Parathyroid adenoma (tissue), 2 donors: Measurements from ENCODE around the gene CHRNA10.
"Not testable (repeated sequence)": the region's sequence is repeated elsewhere in the genome, so short reads cannot be mapped to it uniquely, and the experiment has no call there.

Experiments
- H2AFZ ChIP-seq: fragments of 300-600 bp; sonication (generic); one replicate; pipeline ENCODE4 v1.7.0; 2017; ENCODE audit warnings: antibody characterized with exemption, mild to moderate bottlenecking
- H3K27ac ChIP-seq: fragments of 300-600 bp; sonication (generic); one replicate; pipeline ENCODE4 v1.7.0; 2017
- H3K27me3 ChIP-seq: fragments of 300-600 bp; sonication (generic); one replicate; pipeline ENCODE4 v1.7.0; 2017; ENCODE audit warnings: low read length; ENCODE audit not compliant: control insufficient read depth, insufficient read depth
- H3K36me3 ChIP-seq: fragments of 300-600 bp; sonication (generic); one replicate; pipeline ENCODE4 v1.7.0; 2017; ENCODE audit warnings: low read length; ENCODE audit not compliant: control insufficient read depth, insufficient read depth
- H3K4me1 ChIP-seq: fragments of 300-600 bp; sonication (generic); one replicate; pipeline ENCODE4 v1.7.0; 2017; ENCODE audit warnings: control low read depth
- H3K4me2 ChIP-seq: fragments of 300-600 bp; sonication (generic); one replicate; pipeline ENCODE4 v1.7.0; 2017; ENCODE audit warnings: low read length
- H3K4me3 ChIP-seq: fragments of 300-600 bp; sonication (generic); one replicate; pipeline ENCODE4 v1.7.0; 2017; ENCODE audit warnings: low read depth, low read length
- H3K79me2 ChIP-seq: fragments of 300-600 bp; sonication (generic); one replicate; pipeline ENCODE4 v1.7.0; 2017; ENCODE audit warnings: control low read depth
- H3K9ac ChIP-seq: fragments of 300-600 bp; sonication (generic); one replicate; pipeline ENCODE4 v1.7.0; 2017; ENCODE audit warnings: mild to moderate bottlenecking
- H3K9me3 ChIP-seq: fragments of 300-600 bp; sonication (generic); one replicate; pipeline ENCODE4 v1.7.0; 2017; ENCODE audit warnings: low read length; ENCODE audit not compliant: control insufficient read depth
- CTCF ChIP-seq: fragments of 300-600 bp; sonication (generic); IDR thresholded peaks from one replicate; pipeline ENCODE4 v1.7.0; 2017; ENCODE audit warnings: antibody characterized with exemption, mild to moderate bottlenecking
- donor health status: primary hyperparathyroidism.

CHRNA10 gene

GRCh38 chr11:3655547-3655946 lies 15.6 kb downstream of the CHRNA10 start:
- no peak overlapping the region for H3K27ac ChIP-seq
- H3K79me2 ChIP-seq, result no peaks in the 10 kb centered on the region
- no peaks in the 10 kb centered on the region for H3K27me3 ChIP-seq
- H3K9ac ChIP-seq, result no peak overlapping the region
- H3K4me3 ChIP-seq, result no peak overlapping the region
- H3K4me2 ChIP-seq, result no peak overlapping the region
- H3K4me1 ChIP-seq, result no peaks in the 10 kb centered on the region
- H2AFZ ChIP-seq, result no peak overlapping the region
- no peaks in the 10 kb centered on the region for H3K9me3 ChIP-seq
- TF ChIP-seq CTCF, result no peak
- no peaks in the 10 kb centered on the region for H3K36me3 ChIP-seq

GRCh38 chr11:3652514-3652913 lies 18.7 kb downstream of the CHRNA10 start:
- H3K4me1 ChIP-seq, H3K27ac ChIP-seq, H3K79me2 ChIP-seq, H3K36me3 ChIP-seq, H2AFZ ChIP-seq, H3K9me3 ChIP-seq, H3K9ac ChIP-seq, H3K4me2 ChIP-seq, H3K27me3 ChIP-seq, H3K4me3 ChIP-seq: not testable (repeated sequence)

GRCh38 chr11:3649374-3649773 lies 21.8 kb downstream of the CHRNA10 start:
- H3K79me2 ChIP-seq, H3K27ac ChIP-seq, H3K9me3 ChIP-seq, H3K4me1 ChIP-seq, H3K36me3 ChIP-seq, H3K9ac ChIP-seq, H3K4me2 ChIP-seq, H3K27me3 ChIP-seq, H3K4me3 ChIP-seq, H2AFZ ChIP-seq: not testable (repeated sequence)

- H3K79me2 ChIP-seq, H3K4me1 ChIP-seq, H3K27me3 ChIP-seq, H3K27ac ChIP-seq, H3K4me3 ChIP-seq, H3K36me3 ChIP-seq, H3K4me2 ChIP-seq, H3K9me3 ChIP-seq, H3K9ac ChIP-seq, H2AFZ ChIP-seq: not testable (repeated sequence)
Observed at GRCh38 chr11:3648843-3649242, 22.3 kb downstream of the CHRNA10 start.

GRCh38 chr11:3645552-3645951 lies 25.6 kb downstream of the CHRNA10 start:
- TF ChIP-seq CTCF, result no peak
- no peak overlapping the region for H2AFZ ChIP-seq

GRCh38 chr11:3644817-3645235 lies 26.4 kb downstream of the CHRNA10 start, which contains the start of gene ART1:
Gene ART1 (plus strand): TSS chr11:3645128. CDS start chr11:3659214, 14,086 bp downstream.
- no peaks in the 10 kb centered on the region for H3K9me3 ChIP-seq
- H3K4me1 ChIP-seq, result peaks cover 6% of the 10 kb centered on the region
- H3K36me3 ChIP-seq, result no peaks in the 10 kb centered on the region
- no peak for TF ChIP-seq CTCF
- no peak within 1 kb of the TSS for H3K27ac ChIP-seq
- no peaks in the 10 kb centered on the region for H3K79me2 ChIP-seq
- no peak within 1 kb of the TSS for H3K9ac ChIP-seq
- no peak within 1 kb of the TSS for H2AFZ ChIP-seq
- no peak within 1 kb of the TSS for H3K4me3 ChIP-seq
- no peak within 1 kb of the TSS for H3K4me2 ChIP-seq
- no peaks in the 10 kb centered on the region for H3K27me3 ChIP-seq

More at GRCh38 chr11:3645552-3645951, 25.6 kb downstream of the CHRNA10 start:
- H3K79me2 ChIP-seq, result no peaks in the 10 kb centered on the region
- no peak overlapping the region for H3K27ac ChIP-seq
- H3K36me3 ChIP-seq, result no peaks in the 10 kb centered on the region
- peaks cover 6% of the 10 kb centered on the region for H3K4me1 ChIP-seq
- H3K4me3 ChIP-seq, result no peak overlapping the region
- H3K9ac ChIP-seq, result no peak overlapping the region
- no peaks in the 10 kb centered on the region for H3K9me3 ChIP-seq
- H3K4me2 ChIP-seq, result no peak overlapping the region
- no peaks in the 10 kb centered on the region for H3K27me3 ChIP-seq

- not testable (repeated sequence) for H3K9me3 ChIP-seq, H3K4me1 ChIP-seq, H3K4me3 ChIP-seq, H3K36me3 ChIP-seq, H2AFZ ChIP-seq, H3K27me3 ChIP-seq, H3K27ac ChIP-seq, H3K79me2 ChIP-seq, H3K9ac ChIP-seq
- H3K4me2 ChIP-seq, result peak overlapping the region; percentile 70
Observed at GRCh38 chr11:3643102-3643546, 28.1 kb downstream of the CHRNA10 start.
